ENCODE data around the gene GRIK3.

GRIK3 gene

DNA sequence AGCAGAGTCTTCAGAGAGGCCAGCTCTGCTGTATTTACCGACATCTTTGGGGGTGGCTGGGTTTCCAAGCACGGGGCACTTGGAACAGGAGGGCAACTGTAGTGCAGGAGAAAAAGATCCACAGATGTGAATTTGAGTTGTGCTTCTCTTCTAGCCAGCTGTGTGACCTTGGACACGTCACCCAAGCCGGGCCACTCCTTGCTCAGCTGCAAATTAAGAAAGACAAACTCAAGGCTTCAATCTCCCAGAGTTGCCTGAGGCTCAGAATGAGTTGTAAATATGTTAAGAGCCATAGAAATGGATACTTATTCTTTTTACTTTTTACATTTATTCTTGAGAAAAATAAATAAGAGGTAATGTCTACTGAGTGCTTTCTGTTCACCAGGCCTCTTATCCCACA is 24.3 kb downstream of the GRIK3 start:
- DNase-seq = no peak

- no peak for DNase-seq
These were observed 24.8 kb downstream of the GRIK3 start for GRCh38 chr1:37009521-37009920.

DNA sequence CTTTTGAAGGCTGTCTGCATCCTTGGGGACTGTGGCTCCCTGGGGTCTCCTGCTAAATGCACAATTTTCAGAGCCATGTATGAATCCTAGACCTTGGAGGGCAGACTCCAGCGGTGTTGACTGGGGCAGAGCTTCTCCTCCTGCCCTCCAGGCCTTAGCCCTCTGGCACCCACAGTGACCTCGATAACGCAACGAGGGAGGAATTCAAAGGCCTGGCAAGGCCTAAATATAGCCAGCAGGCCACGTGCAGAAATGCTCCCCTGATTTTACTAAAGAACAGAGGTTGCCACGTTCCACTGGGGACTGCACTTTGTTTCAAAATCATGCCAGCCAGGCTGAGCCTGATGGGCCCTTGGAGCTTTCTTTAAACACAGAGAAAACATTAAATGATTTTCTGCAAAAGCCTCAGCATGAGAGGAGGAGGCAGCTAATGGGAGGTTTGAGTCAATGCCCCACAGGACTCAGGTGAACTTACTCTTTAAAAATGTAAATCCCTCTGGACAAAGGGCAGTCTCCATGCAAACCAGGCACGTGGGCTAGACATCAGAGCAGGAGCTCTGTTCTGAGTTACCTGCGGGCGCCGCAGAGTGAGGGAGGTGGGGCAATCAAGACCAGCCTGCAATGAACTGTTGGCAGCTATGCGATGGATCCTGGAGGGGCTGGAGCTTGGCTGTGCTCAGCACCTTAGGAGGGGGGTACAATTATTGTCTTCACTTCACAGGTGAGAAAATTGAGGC is 28.0 kb downstream of the GRIK3 start:
- no peak for DNase-seq

GRCh38 chr1:37002898-37003297 is 31.4 kb downstream of the GRIK3 start:
- DNase-seq = no peak

GRCh38 chr1:37001703-37002102 is 32.6 kb downstream of the GRIK3 start:
- DNase-seq = no peak

DNA sequence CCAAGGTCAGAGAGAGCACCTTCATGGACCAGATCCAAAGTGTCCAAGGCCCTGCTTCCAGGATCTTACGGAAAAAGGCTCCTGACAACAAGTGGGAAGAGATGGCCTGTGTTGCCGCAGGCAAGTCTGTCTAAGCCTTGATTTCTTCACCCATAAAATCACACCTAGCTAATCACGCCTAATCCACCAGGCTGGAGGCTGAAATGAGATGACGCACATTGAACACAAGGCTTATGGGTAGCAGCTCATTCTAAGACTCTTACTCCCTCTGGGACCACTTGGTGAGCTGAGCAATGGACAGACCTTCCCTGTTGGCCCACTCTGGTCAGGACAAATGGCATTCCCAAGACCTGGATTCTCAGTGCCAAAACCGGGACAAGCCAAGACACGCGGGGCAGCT is 38.2 kb downstream of the GRIK3 start:
- DNase-seq = no peak

GRCh38 chr1:36994868-36995267 is 39.4 kb downstream of the GRIK3 start:
- no peak for DNase-seq

DNA sequence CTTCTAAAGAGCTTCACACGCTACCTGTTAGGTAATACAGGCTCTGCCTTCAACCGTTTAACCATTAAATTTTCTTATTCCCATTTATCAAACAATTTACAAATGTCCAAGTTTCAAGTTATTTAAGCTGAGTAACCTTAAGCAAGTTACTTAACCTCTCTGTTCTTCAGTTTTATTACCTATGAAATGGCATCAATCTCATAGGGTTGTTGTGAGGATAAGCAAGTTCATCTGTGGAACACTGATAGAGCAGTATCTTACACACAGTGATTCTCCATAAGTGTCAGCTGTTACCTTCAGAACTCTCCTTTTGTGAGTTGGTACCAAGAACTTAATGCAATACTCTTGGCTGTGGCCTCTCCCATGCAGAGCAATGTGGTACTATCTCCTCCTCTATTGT is 40.0 kb downstream of the GRIK3 start:
- DNase-seq = no peak

DNA sequence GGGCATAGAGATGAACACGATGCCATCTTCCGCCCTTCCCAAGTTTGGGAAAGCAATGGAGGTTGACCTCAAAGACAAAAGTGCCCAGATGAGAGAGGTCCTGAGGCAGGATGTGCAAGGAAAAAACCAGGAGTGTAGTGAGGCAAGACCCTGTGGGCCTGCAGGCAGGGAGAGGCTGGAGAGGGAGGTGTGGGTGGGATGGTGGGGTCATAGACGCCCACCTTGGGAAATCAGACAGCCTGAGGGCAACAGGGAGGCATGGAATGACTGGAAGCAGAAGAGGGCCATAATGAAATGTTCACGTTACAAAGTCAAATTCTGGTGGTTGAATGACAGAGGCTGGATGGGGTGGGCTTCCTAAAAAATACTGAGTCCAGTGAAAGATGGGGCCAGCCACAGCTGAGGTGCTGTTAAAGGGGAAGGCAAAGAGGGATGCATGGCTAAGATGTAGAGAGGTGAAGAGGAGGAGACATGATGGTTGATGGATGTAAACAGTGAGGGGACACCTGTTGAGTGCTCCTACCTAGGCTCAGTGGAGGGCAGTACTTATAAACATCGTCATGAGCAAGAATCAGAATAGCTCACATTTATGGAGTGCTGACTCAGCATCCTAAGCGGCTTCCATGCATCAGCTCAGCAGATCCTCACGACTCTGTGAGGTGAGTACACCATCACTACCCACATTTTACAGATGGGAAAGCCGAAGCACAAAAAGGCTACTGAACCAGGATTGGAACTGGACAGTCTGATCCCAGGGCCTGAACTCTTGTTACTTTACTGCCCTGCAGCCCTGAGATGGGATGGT is 42.0 kb downstream of the GRIK3 start:
- DNase-seq = no peak

GRCh38 chr1:36991551-36991950 is 42.8 kb downstream of the GRIK3 start:
- no peak for DNase-seq

- DNase-seq = no peak
These were observed 43.4 kb downstream of the GRIK3 start for GRCh38 chr1:36990928-36991327.

DNA sequence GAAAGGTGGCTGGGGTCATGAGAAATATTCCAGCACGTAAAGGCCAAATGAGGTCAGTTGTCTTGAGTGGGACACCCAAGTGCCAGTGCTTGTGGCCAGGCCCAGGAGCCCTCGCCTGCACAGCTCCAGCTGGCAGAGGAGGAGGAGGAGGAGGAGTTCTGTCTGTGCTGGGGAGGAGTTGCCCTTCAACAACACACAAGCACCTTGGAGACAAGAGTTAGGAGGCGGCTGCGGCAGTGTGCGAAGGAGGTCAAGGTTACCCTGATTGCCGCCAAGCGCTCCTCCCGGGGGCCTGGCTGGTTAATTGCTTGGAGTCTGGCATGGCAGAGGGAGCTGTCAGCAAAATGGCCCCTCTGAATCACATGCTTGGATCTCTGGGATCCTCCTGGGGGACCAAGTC is 45.1 kb downstream of the GRIK3 start:
- no peak for DNase-seq

GRCh38 chr1:36988741-36989193 is 45.5 kb downstream of the GRIK3 start:
- no peak for DNase-seq

DNA sequence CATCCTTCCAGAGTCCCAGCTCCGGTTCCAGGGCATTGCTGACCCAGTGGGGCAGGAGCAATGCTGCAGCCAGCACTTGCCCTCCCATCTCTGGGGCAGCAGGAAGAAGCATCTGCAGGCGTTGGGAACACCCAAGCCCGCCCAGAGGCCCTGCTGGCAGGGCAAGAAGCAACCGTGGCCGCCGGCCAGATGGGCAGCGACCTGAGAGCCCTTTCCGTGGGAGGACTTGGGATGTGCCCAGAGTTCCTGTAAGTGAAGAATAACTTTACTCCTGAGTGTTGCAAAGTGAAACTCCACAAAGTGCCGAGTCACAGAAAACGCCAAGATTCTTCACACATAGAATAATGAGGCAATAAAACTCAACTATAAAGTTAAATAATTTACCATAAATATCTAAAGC is 46.0 kb downstream of the GRIK3 start:
- DNase-seq = no peak

GRCh38 chr1:36987276-36987675 is 47.0 kb downstream of the GRIK3 start:
- DNase-seq = no peak

- DNase-seq = no peak
These were observed 47.9 kb downstream of the GRIK3 start for GRCh38 chr1:36986241-36986985.

DNA sequence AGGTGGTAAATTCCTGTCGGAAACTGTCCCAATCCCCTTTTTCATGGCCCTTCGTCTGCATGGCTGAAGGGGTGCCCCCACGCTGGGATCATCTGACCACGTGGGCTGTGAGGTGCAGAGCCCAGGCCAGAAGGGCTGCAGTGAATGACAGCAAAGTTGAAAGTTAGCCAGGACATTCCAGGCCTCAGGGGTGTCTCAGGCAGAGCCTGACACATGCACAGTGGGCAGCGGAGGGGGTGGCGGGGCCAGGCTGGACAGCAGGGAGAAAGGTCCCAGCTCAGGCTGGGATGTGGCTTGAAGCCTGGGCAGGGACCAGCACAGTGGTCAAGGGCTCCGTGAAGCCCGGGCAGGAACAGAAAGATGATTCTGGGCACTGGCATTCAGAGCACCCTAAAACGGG is 49.6 kb downstream of the GRIK3 start:
- DNase-seq = no peak

DNA sequence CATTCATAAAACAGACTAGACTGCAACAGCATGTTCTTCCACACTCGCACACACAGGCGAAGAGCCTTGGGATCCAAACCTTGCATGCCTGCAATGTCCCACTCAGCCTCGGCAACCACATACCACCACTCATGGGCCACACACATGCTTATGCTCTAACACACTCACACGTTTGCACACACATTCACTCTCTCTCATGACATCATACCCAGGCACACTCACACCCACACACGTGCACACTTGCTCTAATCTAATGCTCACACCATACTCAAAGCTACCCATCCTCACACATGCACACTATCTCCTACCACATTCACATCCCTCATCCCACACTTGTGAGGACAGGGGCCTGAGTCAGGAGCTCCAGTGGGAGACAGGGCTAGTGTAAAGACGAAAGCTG is 50.3 kb downstream of the GRIK3 start:
- DNase-seq = no peak

GRCh38 chr1:36982709-36983108 is 51.6 kb downstream of the GRIK3 start:
- DNase-seq = no peak

DNA sequence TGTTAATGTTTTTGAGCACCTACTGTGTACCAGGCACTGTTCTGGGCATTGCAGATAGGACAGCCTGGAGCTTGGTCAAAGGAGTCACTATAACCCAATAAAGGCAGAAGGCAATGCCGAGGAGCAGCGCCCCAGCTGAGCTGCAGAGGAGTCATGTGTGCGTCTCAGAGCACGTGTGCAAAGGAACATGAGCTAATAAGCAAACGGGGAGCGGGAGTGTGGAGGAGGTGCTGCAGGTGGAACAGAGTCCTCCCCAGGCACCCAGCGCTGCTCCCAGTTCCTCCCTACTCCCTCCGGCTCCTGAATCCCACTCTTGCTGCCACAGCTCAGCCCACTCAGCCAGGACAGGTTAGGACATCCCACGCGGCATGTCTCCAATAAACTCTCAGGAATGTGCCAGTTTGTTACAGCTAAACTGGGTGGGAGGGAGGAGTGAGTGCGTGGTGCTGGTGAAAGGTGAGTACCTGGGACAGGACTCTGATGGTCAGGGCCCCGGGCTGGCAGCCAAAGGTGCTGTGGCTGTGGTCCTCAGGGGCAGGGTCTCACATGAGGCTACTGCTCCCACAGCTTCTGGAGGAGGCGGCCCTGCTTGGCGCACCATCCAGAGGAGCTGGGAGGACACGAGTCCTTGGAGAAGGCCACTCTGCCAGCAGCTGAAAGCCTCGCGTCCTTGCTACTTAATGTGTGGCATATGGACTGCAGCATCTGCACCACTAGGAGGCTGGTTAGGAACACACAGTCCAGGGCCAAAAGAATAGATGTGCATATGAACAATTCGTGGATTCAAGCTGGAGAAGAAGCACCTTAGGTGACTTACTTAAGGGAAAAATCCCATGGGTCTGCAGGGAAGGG is 52.3 kb downstream of the GRIK3 start:
- no peak for DNase-seq

DNA sequence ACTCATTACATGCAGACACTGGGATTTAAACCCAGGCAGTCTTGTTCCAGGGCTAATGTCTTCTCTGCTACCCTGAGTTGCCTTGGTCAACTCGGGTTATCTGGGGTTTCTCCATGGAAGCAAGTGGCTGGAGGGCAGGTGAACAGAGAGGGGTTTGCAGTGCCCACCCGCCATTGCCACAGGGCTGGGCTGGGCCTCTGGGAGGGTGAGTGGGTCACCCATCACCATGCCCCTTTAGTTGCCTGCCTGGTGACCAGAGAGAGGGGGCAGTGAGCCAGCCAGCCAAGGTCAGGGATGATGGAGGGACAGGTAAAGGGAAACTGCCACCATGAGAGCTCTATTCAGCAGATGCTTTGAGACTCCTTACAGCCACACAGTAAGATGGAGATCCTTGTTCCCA is 53.2 kb downstream of the GRIK3 start:
- DNase-seq = no peak

- DNase-seq = no peak
These were observed 56.4 kb downstream of the GRIK3 start for GRCh38 chr1:36977731-36978406.
